ENCODE data around the gene SLC8A1. TPM values are rescaled to one million over a fixed set of nuclear protein-coding genes. Genes with fewer than 3 reads are reported as not detected.

Gene SLC8A1
- total and polyA plus RNA-seq, 12 donors = 0.54 to 128 (median 18.5) TPM

DNA sequence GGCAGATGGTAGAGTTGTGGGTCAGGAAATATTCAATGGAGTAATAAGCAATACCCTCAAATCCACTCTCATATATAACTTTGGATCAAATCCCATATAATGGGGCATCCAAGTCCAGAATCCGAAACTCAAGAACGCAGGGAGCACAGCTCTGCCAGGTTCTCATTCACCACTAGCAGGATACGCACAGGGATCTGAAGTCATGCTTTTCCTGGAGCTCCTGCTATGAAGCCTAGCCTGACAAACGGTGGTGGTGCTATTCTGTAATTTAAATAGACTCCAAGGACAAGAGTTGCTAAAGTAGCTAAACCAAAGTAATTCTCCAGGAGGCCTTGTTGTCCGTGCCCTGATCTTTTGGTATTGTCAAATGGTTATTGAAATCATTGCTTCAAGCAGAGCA is 264.8 kb downstream of the SLC8A1 start:
- Histone ChIP-seq H3K27me3 (no peaks in the 10 kb centered on the region), H3K4me1 (replicated peaks in 1 of 2) (no peaks in the 10 kb centered on the region), H3K36me3 (replicated peaks in 1 of 2) (no peaks in the 10 kb centered on the region), H3K9me3 (replicated peaks in 1 of 3) (no peaks in the 10 kb centered on the region), H3K4me3 (no peak overlapping the region), H3K27ac (no peak overlapping the region)
- no peak for DNase-seq
- 82 to 87% (median 85%) methylated on average over 5 of the region's 5 CpGs for WGBS, 4 donors
- intact Hi-C loops (cut with DNase I) = no loop called here
- TF ChIP-seq CTCF (IDR thresholded peaks at IDR 0.05) (no peak), POLR2A (IDR thresholded peaks at IDR 0.05) (no peak)

- no peaks in the 10 kb centered on the region for H3K27me3 ChIP-seq
- H3K4me1 ChIP-seq (replicated peaks in 1 of 2) = no peaks in the 10 kb centered on the region
- TF ChIP-seq CTCF (IDR thresholded peaks at IDR 0.05) (no peak), POLR2A (IDR thresholded peaks at IDR 0.05) (no peak)
- no peak overlapping the region for H3K27ac ChIP-seq
- intact Hi-C loops (cut with DNase I) = no loop called here
- H3K36me3 ChIP-seq (replicated peaks in 1 of 2) = no peaks in the 10 kb centered on the region
- H3K9me3 ChIP-seq (replicated peaks in 1 of 3) = no peaks in the 10 kb centered on the region
- no peak overlapping the region for H3K4me3 ChIP-seq
- no peak for DNase-seq
- 72 to 87% (median 75%) methylated on average over 5 of the region's 5 CpGs for WGBS, 4 donors
Observed at GRCh38 chr2:40184551-40184950, 267.3 kb downstream of the SLC8A1 start.

- no peak overlapping the region for H3K27ac ChIP-seq
- H3K27me3 ChIP-seq = no peaks in the 10 kb centered on the region
- intact Hi-C loops (cut with DNase I) = no loop called here
- no peak for TF ChIP-seq CTCF (IDR thresholded peaks at IDR 0.05)
- TF ChIP-seq POLR2A (IDR thresholded peaks at IDR 0.05) = no peak
- H3K9me3 ChIP-seq (replicated peaks in 1 of 3) = no peaks in the 10 kb centered on the region
- H3K4me1 ChIP-seq (replicated peaks in 1 of 2) = no peaks in the 10 kb centered on the region
- H3K36me3 ChIP-seq (replicated peaks in 1 of 2) = no peaks in the 10 kb centered on the region
- no peak for DNase-seq
- WGBS, 4 donors = 85 to 92% (median 87%) methylated on average over 3 of the region's 3 CpGs
- no peak overlapping the region for H3K4me3 ChIP-seq
Observed at GRCh38 chr2:40181855-40182254, 270.0 kb downstream of the SLC8A1 start.

DNA sequence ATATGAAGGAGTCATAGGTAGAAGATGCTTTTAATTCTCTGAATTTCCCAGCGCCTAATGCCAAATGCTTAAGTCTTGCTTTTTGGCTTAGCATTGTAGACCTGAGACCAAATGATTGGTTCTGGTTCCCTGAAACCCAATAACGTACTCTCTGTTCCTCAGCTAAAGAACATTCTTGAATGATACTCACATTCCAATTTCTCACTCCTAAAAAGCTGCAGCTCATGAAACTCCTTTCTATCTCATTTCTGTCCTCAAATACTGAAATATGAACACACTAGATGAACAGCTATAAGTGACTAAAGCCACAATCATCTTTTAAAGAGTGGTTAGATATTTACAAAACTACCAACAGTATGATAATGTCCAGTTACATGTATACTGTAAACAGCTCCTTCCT is 272.1 kb downstream of the SLC8A1 start:
- Histone ChIP-seq H3K27ac (no peak overlapping the region), H3K9me3 (replicated peaks in 1 of 3) (no peaks in the 10 kb centered on the region), H3K36me3 (replicated peaks in 1 of 2) (no peaks in the 10 kb centered on the region), H3K27me3 (no peaks in the 10 kb centered on the region), H3K4me1 (replicated peaks in 1 of 2) (no peaks in the 10 kb centered on the region), H3K4me3 (no peak overlapping the region)
- intact Hi-C loops (cut with DNase I) = no loop called here
- no peak for DNase-seq
- TF ChIP-seq CTCF (IDR thresholded peaks at IDR 0.05) = no peak
- no peak for TF ChIP-seq POLR2A (IDR thresholded peaks at IDR 0.05)
- WGBS, 4 donors = 83 to 93% (median 92%) methylated on average over 2 of the region's 2 CpGs

All from adrenal gland (tissue), 12 donors.